ENCODE measurements around the gene WDR35. TPM values are rescaled to one million over a fixed set of nuclear protein-coding genes. Genes with fewer than 3 reads are reported as not detected.
A peak's percentile ranks its signal among the peaks of the same experiment; 100 is the strongest.
"Not testable (repeated sequence)": the region's sequence is repeated elsewhere in the genome, so short reads cannot be mapped to it uniquely, and the experiment has no call there.

Gene WDR35
- total RNA-seq, 1 donor from 2014 or later: 8.7 TPM

- DNase-seq (ENCODE audit: low read depth): peak; percentile 10
- Histone ChIP-seq H3K27me3 (ENCODE audit: control insufficient read depth, insufficient read depth, low read length) (no peaks in the 10 kb centered on the region), H3K4me3 (ENCODE audit: low read depth, low read length) (no peak overlapping the region), H3K36me3 (ENCODE audit: control insufficient read depth, insufficient read depth, low read length) (no peaks in the 10 kb centered on the region)
- TF ChIP-seq CTCF (IDR thresholded peaks at IDR 0.05; ENCODE audit: insufficient read depth, low read length, severe bottlenecking): no peak
- no peak for FAIRE-seq
Observed at GRCh38 chr2:19881221-19881907, 108.5 kb downstream of the WDR35 start.

- FAIRE-seq: peak; percentile 68
- not testable (repeated sequence) for H3K36me3 ChIP-seq (ENCODE audit: control insufficient read depth, insufficient read depth, low read length); DNase-seq (ENCODE audit: low read depth); H3K27me3 ChIP-seq (ENCODE audit: control insufficient read depth, insufficient read depth, low read length); H3K4me3 ChIP-seq (ENCODE audit: low read depth, low read length)
Observed at GRCh38 chr2:19880191-19880590, 109.7 kb downstream of the WDR35 start.

- DNase-seq (ENCODE audit: low read depth): no peak
- no peak for TF ChIP-seq CTCF (IDR thresholded peaks at IDR 0.05; ENCODE audit: insufficient read depth, low read length, severe bottlenecking)
- no peaks in the 10 kb centered on the region for H3K36me3 ChIP-seq (ENCODE audit: control insufficient read depth, insufficient read depth, low read length)
- FAIRE-seq: no peak
- no peak overlapping the region for H3K4me3 ChIP-seq (ENCODE audit: low read depth, low read length)
- no peaks in the 10 kb centered on the region for H3K27me3 ChIP-seq (ENCODE audit: control insufficient read depth, insufficient read depth, low read length)
Observed at GRCh38 chr2:19879120-19879519, 110.8 kb downstream of the WDR35 start.

GRCh38 chr2:19878268-19879046, 111.4 kb downstream of the WDR35 start:
- no peak for TF ChIP-seq CTCF (IDR thresholded peaks at IDR 0.05; ENCODE audit: insufficient read depth, low read length, severe bottlenecking)
- FAIRE-seq: no peak
- no peak for DNase-seq (ENCODE audit: low read depth)
- Histone ChIP-seq H3K4me3 (ENCODE audit: low read depth, low read length) (no peak overlapping the region), H3K36me3 (ENCODE audit: control insufficient read depth, insufficient read depth, low read length) (no peaks in the 10 kb centered on the region), H3K27me3 (ENCODE audit: control insufficient read depth, insufficient read depth, low read length) (no peaks in the 10 kb centered on the region)

- DNase-seq (ENCODE audit: low read depth) (no peak), FAIRE-seq (no peak)
- H3K36me3 ChIP-seq (ENCODE audit: control insufficient read depth, insufficient read depth, low read length): no peaks in the 10 kb centered on the region
- no peak for TF ChIP-seq CTCF (IDR thresholded peaks at IDR 0.05; ENCODE audit: insufficient read depth, low read length, severe bottlenecking)
- no peak overlapping the region for H3K4me3 ChIP-seq (ENCODE audit: low read depth, low read length)
- H3K27me3 ChIP-seq (ENCODE audit: control insufficient read depth, insufficient read depth, low read length): no peaks in the 10 kb centered on the region
Observed at GRCh38 chr2:19876751-19877150, 113.2 kb downstream of the WDR35 start.

- no peak for TF ChIP-seq CTCF (IDR thresholded peaks at IDR 0.05; ENCODE audit: insufficient read depth, low read length, severe bottlenecking)
- FAIRE-seq: no peak
- no peak for DNase-seq (ENCODE audit: low read depth)
- no peaks in the 10 kb centered on the region for H3K27me3 ChIP-seq (ENCODE audit: control insufficient read depth, insufficient read depth, low read length)
- H3K4me3 ChIP-seq (ENCODE audit: low read depth, low read length): no peak overlapping the region
- no peaks in the 10 kb centered on the region for H3K36me3 ChIP-seq (ENCODE audit: control insufficient read depth, insufficient read depth, low read length)
Observed at GRCh38 chr2:19875280-19875679, 114.6 kb downstream of the WDR35 start.

Data from bronchial epithelial cell (primary cell).